Aorta (tissue), 5 donors: ENCODE results near the gene KIF5C. TPM values are rescaled to one million over a fixed set of nuclear protein-coding genes. Genes with fewer than 3 reads are reported as not detected.

Source experiments
- ATAC-seq: fragments of 200-7000 bp; cut with Tn5 transposase; one replicate; pipeline ENCODE4 v1.9.1; 2022; ENCODE audit warnings: moderate library complexity; ENCODE audit not compliant: low FRiP score
- DNase-seq, 2 donors: peaks; one replicate each; pipeline ENCODE4 v3.0.0-alpha.2; 2020
- H3K27ac ChIP-seq, 2 donors: one replicate each; pipeline ENCODE4 v1.5.1; 2013; ENCODE audit warnings: low read length in 2 of 2, mild to moderate bottlenecking in 2 of 2, moderate library complexity in 2 of 2, control low read depth in 1 of 2, inconsistent platforms in 1 of 2, low read depth in 1 of 2
- H3K27me3 ChIP-seq, 2 donors: one replicate each; pipeline ENCODE4 v1.6.1; 2013; ENCODE audit warnings: control low read depth in 1 of 2, low read length in 1 of 2, mild to moderate bottlenecking in 1 of 2, moderate library complexity in 1 of 2; ENCODE audit not compliant: insufficient read depth in 2 of 2, control insufficient read depth in 1 of 2
- H3K36me3 ChIP-seq, 2 donors: one replicate each; pipeline ENCODE4 v1.6.1; 2013; ENCODE audit warnings: control low read depth in 1 of 2, low read length in 1 of 2, mild to moderate bottlenecking in 1 of 2; ENCODE audit not compliant: insufficient read depth in 2 of 2, control insufficient read depth in 1 of 2
- H3K4me1 ChIP-seq, 2 donors: one replicate each; pipeline ENCODE4 v1.6.1; 2013; ENCODE audit warnings: low read length in 2 of 2, control low read depth in 1 of 2, mild to moderate bottlenecking in 1 of 2, moderate library complexity in 1 of 2; ENCODE audit not compliant: insufficient read depth in 2 of 2, control insufficient read depth in 1 of 2
- H3K4me3 ChIP-seq, 2 donors: one replicate each; pipeline ENCODE4 v1.5.1; 2013; ENCODE audit warnings: low read length in 2 of 2, control low read depth in 1 of 2, mild to moderate bottlenecking in 1 of 2
- H3K9me3 ChIP-seq: one replicate; pipeline ENCODE4 v1.6.1; 2013; ENCODE audit warnings: mild to moderate bottlenecking, low read length; ENCODE audit not compliant: control insufficient read depth
- WGBS, 2 donors: extraction: QIAGEN DNeasy Blood & Tissue Kit; methylation state at CpG; one replicate each; pipeline ENCODE4 v1.1.7; 2013; 5-methylcytosine and 5-hydroxymethylcytosine counted together
- intact Hi-C, 2 donors: fragments of 100-400 bp; cut with DNase I; formaldehyde crosslinking; loops; one replicate each; pipeline versions ENCODE4 v1.14.2 to v1.15.0; 2022
- polyA plus RNA-seq, 2 donors: library from polyadenylated mRNA; stranded (reverse); fragments of 200-250 nt; gene quantifications; one replicate each; pipeline ENCODE4 v1.2.3, GENCODE V29; 2013
- total RNA-seq, 2 donors: library from RNA; stranded (reverse); fragmentation: NEBNext Ultra II Directional; extraction: Animal tissue kit (Norgen Biotek cat#: 25700); gene quantifications; one replicate each; pipeline ENCODE4 v1.2.1, GENCODE V29; 2021
- donor health status: healthy with polysubstance abuse.
- donor health status: Bipolar disorder and iron deficiency.
- donor health status: DM: no; HTN: no; CAD: no.
- donor health status: DM: no; HTN: no; CAD: no.
- donor health status: DM: yes; HTN: yes; CAD: no.

KIF5C gene
- total and polyA plus RNA-seq, 4 donors = 1.5 to 3.4 (median 1.9) TPM

DNA sequence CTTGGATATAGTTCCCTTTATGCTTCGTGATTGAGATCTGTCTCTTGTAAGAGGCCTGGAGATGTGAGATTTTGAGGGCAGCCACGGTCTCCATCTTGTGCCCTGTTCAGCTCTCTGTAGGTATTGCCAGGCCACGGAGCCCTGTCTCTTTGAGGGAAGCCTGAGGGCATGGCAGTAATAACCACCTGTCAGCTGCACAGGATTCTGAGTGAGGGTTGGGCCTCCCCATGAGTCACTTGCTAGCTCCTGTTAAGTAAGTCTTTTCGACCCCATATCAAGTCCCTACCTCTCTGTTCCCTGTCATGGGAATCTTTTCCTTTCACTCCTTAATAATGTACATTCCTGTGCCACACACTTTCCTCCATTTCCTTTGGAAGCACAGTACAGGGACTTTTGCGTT lies 183.9 kb downstream of the KIF5C start:
- H3K36me3 ChIP-seq = no peaks in the 10 kb centered on the region
- 91% methylated on average over 5 of the region's 5 CpGs for WGBS, 2 donors
- H3K4me3 ChIP-seq = no peak overlapping the region
- peaks cover 2% of the 10 kb centered on the region for H3K9me3 ChIP-seq
- intact Hi-C loops = no loop called here
- no peak for DNase-seq
- H3K27ac ChIP-seq = no peak overlapping the region
- no peaks in the 10 kb centered on the region for H3K4me1 ChIP-seq
- no peaks in the 10 kb centered on the region for H3K27me3 ChIP-seq
- ATAC-seq = no peak

DNA sequence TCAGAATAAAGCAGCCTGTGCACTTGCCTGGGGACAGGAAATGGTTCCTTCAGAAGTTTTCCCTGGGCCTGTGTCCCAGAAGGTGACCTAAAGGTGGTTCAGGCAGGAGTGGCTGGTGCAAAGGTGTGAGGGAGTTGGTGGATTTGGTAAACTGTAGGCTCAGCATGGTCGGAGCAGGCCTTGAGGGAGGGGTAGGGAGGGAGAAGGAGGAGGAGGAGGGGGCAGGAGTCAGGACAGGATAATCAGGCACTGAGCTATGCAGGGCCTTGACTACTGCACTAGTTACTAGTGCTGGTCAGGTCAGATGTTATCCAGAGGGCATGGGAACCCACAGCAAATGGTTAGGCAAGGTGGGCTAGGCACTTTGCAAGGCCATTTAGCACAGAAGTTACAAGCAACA lies 184.8 kb downstream of the KIF5C start:
- ATAC-seq = no peak
- peaks cover 2% of the 10 kb centered on the region for H3K9me3 ChIP-seq
- DNase-seq = no peak
- no peaks in the 10 kb centered on the region for H3K36me3 ChIP-seq
- H3K27ac ChIP-seq = no peak overlapping the region
- H3K4me1 ChIP-seq = no peaks in the 10 kb centered on the region
- H3K4me3 ChIP-seq = no peak overlapping the region
- intact Hi-C loops = no loop called here
- no peaks in the 10 kb centered on the region for H3K27me3 ChIP-seq
- WGBS, 2 donors = 54 to 96% methylated on average over 1 of the region's 1 CpG

- Histone ChIP-seq H3K27me3 (no peaks in the 10 kb centered on the region), H3K36me3 (no peaks in the 10 kb centered on the region), H3K4me3 (no peak overlapping the region), H3K4me1 (no peaks in the 10 kb centered on the region), H3K27ac (no peak overlapping the region), H3K9me3 (peaks cover 2% of the 10 kb centered on the region)
- intact Hi-C loops = no loop called here
- DNase-seq = no peak
- no peak for ATAC-seq
- 74 to 77% methylated on average over 2 of the region's 2 CpGs for WGBS, 2 donors
Measured at GRCh38 chr2:149061133-149061745, 186.2 kb downstream of the KIF5C start.

DNA sequence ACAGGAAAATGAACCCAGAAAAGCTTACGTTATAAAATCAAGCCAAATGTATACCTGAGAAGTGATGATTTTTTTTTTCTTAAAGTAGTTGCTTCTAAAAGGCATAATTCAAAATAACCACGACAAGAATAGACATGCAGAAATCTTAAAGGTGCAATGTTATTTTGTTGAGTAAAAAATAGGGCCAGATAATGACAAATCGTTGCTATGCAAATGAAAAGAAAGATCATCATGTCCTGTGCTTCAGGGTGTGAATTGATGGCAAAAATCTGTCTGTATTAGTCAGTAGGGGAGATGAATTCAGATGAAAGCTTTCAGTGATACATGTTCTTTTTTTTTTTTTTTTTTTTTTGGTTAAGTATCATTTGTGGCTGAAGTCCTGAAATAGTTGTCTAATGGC lies 187.5 kb downstream of the KIF5C start:
- DNase-seq = no peak
- Histone ChIP-seq H3K36me3 (no peaks in the 10 kb centered on the region), H3K27me3 (no peaks in the 10 kb centered on the region), H3K4me3 (no peak overlapping the region), H3K4me1 (no peaks in the 10 kb centered on the region), H3K9me3 (peaks cover 2% of the 10 kb centered on the region), H3K27ac (no peak overlapping the region)
- intact Hi-C loops = no loop called here
- ATAC-seq = no peak
- WGBS, 2 donors = 78 to 83% methylated on average over 3 of the region's 3 CpGs

DNA sequence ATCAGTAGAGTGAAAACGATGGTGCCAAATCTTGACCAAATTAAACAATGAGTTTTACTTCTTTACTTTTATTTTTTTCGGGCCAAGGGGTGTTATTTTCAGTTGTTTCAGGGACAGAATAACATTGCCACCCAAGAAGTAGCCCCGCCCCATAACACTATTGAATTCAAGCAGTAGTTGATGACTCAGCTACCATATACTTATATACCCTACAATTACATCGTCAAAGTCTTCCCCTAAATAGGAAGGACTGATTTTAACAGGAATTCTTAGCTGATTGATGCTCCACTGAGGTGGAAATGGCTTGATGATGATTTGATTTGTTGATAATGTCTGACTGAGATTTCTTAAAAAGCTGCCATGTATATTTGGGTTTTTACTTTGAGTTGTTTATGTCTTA lies 188.2 kb downstream of the KIF5C start:
- 79 to 82% methylated on average over 4 of the region's 4 CpGs for WGBS, 2 donors
- no peak overlapping the region for H3K27ac ChIP-seq

GRCh38 chr2:149064365-149064841 lies 189.4 kb downstream of the KIF5C start:
- H3K36me3 ChIP-seq = no peaks in the 10 kb centered on the region
- H3K27me3 ChIP-seq = no peaks in the 10 kb centered on the region
- 36 to 38% methylated on average over 3 of the region's 3 CpGs for WGBS, 2 donors
- ATAC-seq (no peak), DNase-seq (no peak)
- peaks cover 0 to 6% of the 10 kb centered on the region in 2 donors for H3K4me1 ChIP-seq
- no peaks in the 10 kb centered on the region for H3K9me3 ChIP-seq
- H3K27ac ChIP-seq = no peak overlapping the region
- intact Hi-C loops = no loop called here
- H3K4me3 ChIP-seq = no peak overlapping the region

More for the DNA sequence above, 188.2 kb downstream of the KIF5C start:
- Histone ChIP-seq H3K9me3 (no peaks in the 10 kb centered on the region), H3K4me1 (no peaks in the 10 kb centered on the region), H3K4me3 (no peak overlapping the region), H3K36me3 (no peaks in the 10 kb centered on the region), H3K27me3 (no peaks in the 10 kb centered on the region)
- ATAC-seq (no peak), DNase-seq (no peak)
- intact Hi-C loops = no loop called here

DNA sequence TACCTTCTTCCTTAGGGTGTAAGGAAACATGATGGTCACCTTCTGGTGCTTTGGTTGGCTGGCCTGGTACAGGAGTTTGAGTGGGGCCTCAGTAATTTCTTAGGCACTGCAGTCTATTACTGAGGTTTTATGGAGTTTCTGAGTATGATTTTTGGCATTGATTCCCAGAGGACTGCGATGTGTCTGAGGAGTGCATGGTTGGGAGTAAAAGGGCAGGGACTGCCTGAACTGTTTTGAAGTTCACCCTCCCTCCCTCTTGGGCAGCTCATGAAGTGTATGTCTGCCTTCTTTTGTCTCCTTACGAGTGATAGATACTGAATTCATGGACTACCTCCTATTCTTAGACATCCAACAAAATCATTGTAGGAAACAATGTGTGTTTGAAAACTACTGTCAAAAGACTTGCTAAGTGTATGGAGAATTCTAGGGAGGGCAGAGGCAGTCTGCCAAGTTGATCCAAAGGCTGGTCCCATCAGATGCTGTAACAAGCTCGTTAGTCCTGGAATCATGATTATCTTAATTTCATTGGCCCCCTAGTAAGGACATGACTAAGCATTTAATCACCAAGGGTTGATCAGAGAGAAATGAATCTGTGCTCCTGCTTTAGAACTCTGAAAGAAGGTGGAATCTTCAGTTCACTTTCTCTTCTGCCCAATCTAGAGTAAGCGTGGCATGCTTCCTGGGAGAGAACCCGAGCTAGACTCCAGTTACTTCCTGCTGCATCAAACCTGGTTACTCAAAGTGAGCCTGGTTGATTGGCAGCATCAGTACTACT lies 190.0 kb downstream of the KIF5C start:
- ATAC-seq (no peak), DNase-seq (no peak)
- no peaks in the 10 kb centered on the region for H3K36me3 ChIP-seq
- H3K9me3 ChIP-seq = no peaks in the 10 kb centered on the region
- WGBS, 2 donors = 70 to 73% methylated on average over 5 of the region's 5 CpGs
- H3K27me3 ChIP-seq = no peaks in the 10 kb centered on the region
- peaks cover 0 to 6% of the 10 kb centered on the region in 2 donors for H3K4me1 ChIP-seq
- no peak overlapping the region for H3K27ac ChIP-seq
- no peak overlapping the region for H3K4me3 ChIP-seq
- intact Hi-C loops = no loop called here

DNA sequence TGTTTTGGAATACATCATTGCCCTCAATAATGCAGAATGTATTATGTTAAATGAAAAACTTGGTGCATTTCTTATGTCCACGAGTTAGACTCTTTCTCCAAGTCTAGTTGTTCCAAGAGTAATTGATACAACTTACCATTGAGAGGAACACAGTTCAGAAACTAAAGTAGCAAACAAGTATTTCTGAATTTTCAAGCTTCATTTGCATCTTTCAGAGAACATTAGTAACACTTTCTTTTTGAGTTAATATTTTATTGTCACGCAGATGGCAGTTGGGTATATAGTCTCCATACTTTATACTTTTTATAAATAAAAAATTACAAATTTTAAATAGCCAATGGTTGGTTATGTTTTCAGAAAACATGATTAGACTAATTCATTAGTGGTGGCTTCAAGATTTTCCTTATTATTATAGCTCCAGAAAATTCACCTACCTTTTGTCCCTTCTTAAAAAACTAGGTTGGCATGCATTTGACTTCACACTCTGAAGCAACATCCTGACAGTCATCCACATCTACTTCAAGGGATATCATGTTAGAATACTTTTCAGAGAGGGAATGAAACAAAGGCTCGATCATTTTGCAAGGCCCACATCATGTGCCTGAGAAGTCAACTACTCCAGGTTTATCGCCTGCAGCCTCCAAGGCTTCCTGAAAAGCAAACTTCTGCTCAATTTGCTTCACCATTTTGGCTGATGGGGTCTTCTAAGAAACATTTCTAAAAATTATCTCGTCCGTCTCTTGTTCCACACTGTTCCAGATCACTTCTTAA lies 193.4 kb downstream of the KIF5C start:
- Histone ChIP-seq H3K27ac (no peak overlapping the region), H3K9me3 (no peaks in the 10 kb centered on the region), H3K4me3 (no peak overlapping the region), H3K4me1 (peaks cover 0 to 6% of the 10 kb centered on the region in 2 donors), H3K36me3 (no peaks in the 10 kb centered on the region), H3K27me3 (no peaks in the 10 kb centered on the region)
- intact Hi-C loops = no loop called here
- WGBS, 2 donors = 85 to 91% methylated on average over 6 of the region's 6 CpGs
- DNase-seq = no peak
- ATAC-seq = no peak
